ENCODE data around the gene CAPZA1. TPM values are rescaled to one million over a fixed set of nuclear protein-coding genes. Genes with fewer than 3 reads are reported as not detected.

CAPZA1 gene
- total RNA-seq, 1 experiment from 2014 or later, result 148 TPM

DNA sequence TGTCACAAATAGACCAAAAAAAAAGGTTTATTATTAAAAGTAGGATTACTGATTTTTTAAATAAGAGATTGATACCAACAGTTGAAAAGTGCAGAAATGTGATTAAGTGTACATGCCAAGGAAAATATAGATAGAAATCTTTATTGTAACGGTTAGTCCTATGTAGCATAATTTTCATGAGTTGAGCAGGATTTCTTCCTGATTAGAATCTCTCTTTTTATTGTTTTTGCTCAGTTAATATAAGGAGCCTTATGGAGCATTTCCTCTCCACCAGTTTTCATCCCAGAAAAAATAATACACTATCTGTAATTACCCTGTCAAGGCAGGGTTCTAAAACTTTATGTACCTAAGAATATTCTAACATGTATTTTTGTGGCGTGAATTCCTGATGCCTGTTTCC lies 23.4 kb downstream of the CAPZA1 start:
- H3K9ac ChIP-seq (ENCODE audit: low read length), result no peak overlapping the region
- BruUV-seq (replicated peaks), result no TSS peak
- DNase-seq (ENCODE audit: low read depth, low spot score), result no peak
- no peaks in the 10 kb centered on the region for H3K9me2 ChIP-seq (ENCODE audit: insufficient read depth)
- H3K27me3 ChIP-seq (ENCODE audit: insufficient read depth, low read length), result no peaks in the 10 kb centered on the region
- H3K4me3 ChIP-seq (replicated peaks in 1 of 2; ENCODE audit: low read depth in 1 of 2, low read length in 2 of 2), result no peak overlapping the region
- H4K20me1 ChIP-seq (ENCODE audit: insufficient read depth), result peaks cover 9% of the 10 kb centered on the region; the same call in 1 of the 2 replicates
- peaks cover 88% of the 10 kb centered on the region for H3K79me2 ChIP-seq (ENCODE audit: insufficient read depth, low read length)
- RAD21 ChIA-PET (ENCODE audit: low non-redundant PET in 1 of 2, low total read pairs in 2 of 2, uncharacterized antibody in 2 of 2, unreplicated experiment in 2 of 2), result no interaction called here
- H3K4me1 ChIP-seq (ENCODE audit: control insufficient read depth in 1 of 2, insufficient read depth in 2 of 2, low read length in 2 of 2), result peaks cover 0 to 5% of the 10 kb centered on the region in 2 experiments; a peak in 1 of 4 replicates
- CTCF ChIA-PET, result no interaction called here
- TF ChIP-seq YY1 (IDR thresholded peaks at IDR 0.05; ENCODE audit: extremely low read depth, insufficient replicate concordance, low read depth, low read length) (no peak), EZH2 (IDR thresholded peaks at IDR 0.05) (no peak)
- peaks cover 11% of the 10 kb centered on the region in 2 experiments; a peak in 3 of 4 replicates for H3K36me3 ChIP-seq (ENCODE audit: control insufficient read depth in 1 of 2, insufficient read depth in 2 of 2, low read length in 2 of 2)
- POLR2A ChIA-PET, result no interaction called here
- intact Hi-C loops (cut with micrococcal nuclease), result no loop called here
- ATAC-seq, result no peak
- H3K4me2 ChIP-seq (ENCODE audit: low read length), result no peak overlapping the region
- H3K9me3 ChIP-seq (ENCODE audit: control insufficient read depth in 1 of 2, insufficient read depth in 1 of 2, low read depth in 1 of 2, low read length in 2 of 2), result no peaks in the 10 kb centered on the region
- H2AFZ ChIP-seq (ENCODE audit: low read depth, low read length, poor library complexity, severe bottlenecking), result no peak overlapping the region
- H3K27ac ChIP-seq (ENCODE audit: low read depth, low read length), result no peak overlapping the region

DNA sequence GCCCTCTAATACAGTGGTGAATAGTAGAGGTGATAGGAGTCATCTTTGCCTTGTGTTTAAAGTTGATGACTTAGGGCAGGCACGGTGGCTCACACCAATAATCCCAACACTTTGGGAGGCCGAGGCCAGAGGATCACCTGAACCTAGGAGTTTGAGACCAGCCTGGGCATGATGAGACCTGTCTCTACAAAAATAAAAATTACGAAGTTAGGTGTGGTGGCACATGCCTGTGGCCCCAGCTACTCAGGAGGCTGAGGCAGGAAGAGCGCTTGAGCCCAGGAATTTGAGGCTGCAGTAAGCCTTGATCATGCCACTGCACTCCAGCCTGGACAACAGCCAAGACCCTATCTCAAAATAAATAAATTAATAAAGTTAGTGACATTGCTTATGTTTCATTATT lies 26.6 kb downstream of the CAPZA1 start:
- H3K27ac ChIP-seq (ENCODE audit: low read depth, low read length), result no peak overlapping the region
- H3K4me1 ChIP-seq (ENCODE audit: control insufficient read depth in 1 of 2, insufficient read depth in 2 of 2, low read length in 2 of 2), result peaks cover 0 to 4% of the 10 kb centered on the region in 2 experiments; a peak in 1 of 4 replicates
- intact Hi-C loops (cut with micrococcal nuclease), result no loop called here
- H3K4me2 ChIP-seq (ENCODE audit: low read length), result no peak overlapping the region
- RAD21 ChIA-PET (ENCODE audit: low non-redundant PET in 1 of 2, low total read pairs in 2 of 2, uncharacterized antibody in 2 of 2, unreplicated experiment in 2 of 2), result no interaction called here
- peaks cover 22 to 38% of the 10 kb centered on the region in 2 experiments for H3K36me3 ChIP-seq (ENCODE audit: control insufficient read depth in 1 of 2, insufficient read depth in 2 of 2, low read length in 2 of 2)
- CTCF ChIA-PET, result no interaction called here
- H3K9me2 ChIP-seq (ENCODE audit: insufficient read depth), result no peaks in the 10 kb centered on the region
- no peaks in the 10 kb centered on the region for H3K27me3 ChIP-seq (ENCODE audit: insufficient read depth, low read length)
- H4K20me1 ChIP-seq (ENCODE audit: insufficient read depth), result peaks cover 9% of the 10 kb centered on the region; the same call in 1 of the 2 replicates
- no peak overlapping the region for H2AFZ ChIP-seq (ENCODE audit: low read depth, low read length, poor library complexity, severe bottlenecking)
- DNase-seq (ENCODE audit: low read depth, low spot score) (no peak), ATAC-seq (no peak)
- no peak overlapping the region for H3K9ac ChIP-seq (ENCODE audit: low read length)
- POLR2A ChIA-PET, result no interaction called here
- H3K79me2 ChIP-seq (ENCODE audit: insufficient read depth, low read length), result peaks cover 99% of the 10 kb centered on the region
- BruUV-seq (replicated peaks), result no TSS peak
- no peak for TF ChIP-seq RAD21 (IDR thresholded peaks at IDR 0.05; ENCODE audit: low read depth)
- TF ChIP-seq, protein P1, sequence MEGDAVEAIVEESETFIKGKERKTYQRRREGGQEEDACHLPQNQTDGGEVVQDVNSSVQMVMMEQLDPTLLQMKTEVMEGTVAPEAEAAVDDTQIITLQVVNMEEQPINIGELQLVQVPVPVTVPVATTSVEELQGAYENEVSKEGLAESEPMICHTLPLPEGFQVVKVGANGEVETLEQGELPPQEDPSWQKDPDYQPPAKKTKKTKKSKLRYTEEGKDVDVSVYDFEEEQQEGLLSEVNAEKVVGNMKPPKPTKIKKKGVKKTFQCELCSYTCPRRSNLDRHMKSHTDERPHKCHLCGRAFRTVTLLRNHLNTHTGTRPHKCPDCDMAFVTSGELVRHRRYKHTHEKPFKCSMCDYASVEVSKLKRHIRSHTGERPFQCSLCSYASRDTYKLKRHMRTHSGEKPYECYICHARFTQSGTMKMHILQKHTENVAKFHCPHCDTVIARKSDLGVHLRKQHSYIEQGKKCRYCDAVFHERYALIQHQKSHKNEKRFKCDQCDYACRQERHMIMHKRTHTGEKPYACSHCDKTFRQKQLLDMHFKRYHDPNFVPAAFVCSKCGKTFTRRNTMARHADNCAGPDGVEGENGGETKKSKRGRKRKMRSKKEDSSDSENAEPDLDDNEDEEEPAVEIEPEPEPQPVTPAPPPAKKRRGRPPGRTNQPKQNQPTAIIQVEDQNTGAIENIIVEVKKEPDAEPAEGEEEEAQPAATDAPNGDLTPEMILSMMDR (IDR thresholded peaks at IDR 0.05 in 2 of 3, conservative IDR thresholded peaks at IDR 0.05 in 1 of 3; ENCODE audit: borderline replicate concordance in 1 of 3, insufficient read depth in 1 of 3, low read depth in 2 of 3, low read length in 2 of 3), result no peak
- no peak for TF ChIP-seq SRF (IDR thresholded peaks at IDR 0.05; ENCODE audit: low read depth)
- no peak overlapping the region for H3K4me3 ChIP-seq (replicated peaks in 1 of 2; ENCODE audit: low read depth in 1 of 2, low read length in 2 of 2)
- H3K9me3 ChIP-seq (ENCODE audit: control insufficient read depth in 1 of 2, insufficient read depth in 1 of 2, low read depth in 1 of 2, low read length in 2 of 2), result no peaks in the 10 kb centered on the region
